A204.1 (cell line): Measurements from ENCODE around the gene CD8B.
"Not testable (repeated sequence)": the region's sequence is repeated elsewhere in the genome, so short reads cannot be mapped to it uniquely, and the experiment has no call there.

Experiments
- FAIRE-seq: peaks from 2 replicates; lab custom pipeline; 2012; peaks lifted over from hg19 to GRCh38; lab: Jason Lieb, UNC

Gene CD8B

GRCh38 chr2:86861628-86862379, at the start of gene CD8B:
TSS of gene CD8B (minus strand) at chr2:86861886. CDS start at chr2:86861865, 21 bp downstream.
- FAIRE-seq = not testable (repeated sequence)

DNA sequence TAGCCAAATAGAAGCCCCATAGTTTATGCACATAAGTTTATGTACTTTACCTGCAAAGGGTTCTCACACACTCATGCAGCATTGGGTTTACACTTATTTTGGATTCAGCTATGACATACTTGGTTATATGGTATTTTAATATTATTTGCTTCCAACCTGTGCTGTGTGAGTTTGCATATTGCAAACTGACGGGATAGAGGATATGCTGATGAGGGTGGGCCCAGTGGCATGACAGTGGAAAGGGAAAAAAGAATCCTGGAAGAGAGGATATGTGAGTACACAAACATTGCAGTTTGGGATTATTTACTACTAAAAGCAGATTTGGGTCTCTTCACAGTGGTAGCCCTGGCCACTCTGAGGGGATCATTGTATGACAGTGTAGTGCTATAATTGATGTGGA, 44.2 kb upstream of the CD8B start:
- FAIRE-seq = not testable (repeated sequence)

- not testable (repeated sequence) for FAIRE-seq
Observed at GRCh38 chr2:86900687-86901086, 39.0 kb upstream of the CD8B start.

DNA sequence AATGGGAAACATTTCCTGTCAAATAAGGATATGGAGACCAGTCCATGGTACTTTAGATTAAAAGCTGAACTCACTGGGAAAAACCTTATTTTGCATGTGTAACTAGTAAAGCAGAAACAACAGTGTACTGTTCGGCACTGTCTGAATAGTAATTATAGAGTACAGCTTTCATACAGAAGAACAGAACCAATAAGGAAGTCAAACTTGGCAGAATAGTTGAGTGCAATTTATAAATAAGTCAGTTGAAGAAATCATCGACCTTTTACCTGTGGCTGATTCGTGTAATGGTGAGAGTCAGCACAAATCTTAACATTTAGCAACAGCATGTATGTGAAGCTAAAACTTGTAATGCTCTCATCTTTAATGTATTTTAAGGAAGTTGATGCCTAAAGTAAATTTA, 24.3 kb upstream of the CD8B start:
- FAIRE-seq = not testable (repeated sequence)

GRCh38 chr2:86882865-86883264, 21.2 kb upstream of the CD8B start:
- not testable (repeated sequence) for FAIRE-seq

GRCh38 chr2:86882118-86882665, 20.5 kb upstream of the CD8B start:
- FAIRE-seq = not testable (repeated sequence)

- peak; percentile 43 for FAIRE-seq
Observed at GRCh38 chr2:86878986-86879385, 17.3 kb upstream of the CD8B start.

GRCh38 chr2:86870941-86871340, 9.3 kb upstream of the CD8B start:
- not testable (repeated sequence) for FAIRE-seq

GRCh38 chr2:86868895-86869468, 7.3 kb upstream of the CD8B start:
- not testable (repeated sequence) for FAIRE-seq

GRCh38 chr2:86862380-86862703, 656 bp upstream of the CD8B start:
- FAIRE-seq = not testable (repeated sequence)

DNA sequence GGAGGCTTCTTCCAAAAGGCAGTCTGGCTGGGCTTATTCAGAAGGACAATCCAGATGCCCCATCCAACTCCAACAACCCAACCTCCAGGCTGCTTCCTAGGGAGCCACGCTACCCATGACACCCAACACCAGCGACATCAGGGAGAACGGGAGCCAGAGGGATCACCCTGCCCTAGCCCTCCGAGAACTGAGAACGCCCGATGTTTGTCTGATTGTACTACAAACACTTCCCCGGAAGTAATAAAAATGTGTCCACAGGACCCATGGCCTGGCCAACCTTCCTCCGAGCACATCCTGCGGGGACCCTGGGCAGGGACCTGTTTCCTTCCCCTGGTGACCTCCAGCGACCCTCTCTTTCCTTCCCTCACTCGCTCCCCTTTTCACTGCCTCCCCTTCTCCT, 511 bp downstream of the CD8B start:
- not testable (repeated sequence) for FAIRE-seq

- not testable (repeated sequence) for FAIRE-seq
Observed at GRCh38 chr2:86860573-86860972, 1.1 kb downstream of the CD8B start.

GRCh38 chr2:86857688-86858087, 4.0 kb downstream of the CD8B start:
- FAIRE-seq = not testable (repeated sequence)

- FAIRE-seq = not testable (repeated sequence)
Observed at GRCh38 chr2:86856498-86856897, 5.2 kb downstream of the CD8B start.

DNA sequence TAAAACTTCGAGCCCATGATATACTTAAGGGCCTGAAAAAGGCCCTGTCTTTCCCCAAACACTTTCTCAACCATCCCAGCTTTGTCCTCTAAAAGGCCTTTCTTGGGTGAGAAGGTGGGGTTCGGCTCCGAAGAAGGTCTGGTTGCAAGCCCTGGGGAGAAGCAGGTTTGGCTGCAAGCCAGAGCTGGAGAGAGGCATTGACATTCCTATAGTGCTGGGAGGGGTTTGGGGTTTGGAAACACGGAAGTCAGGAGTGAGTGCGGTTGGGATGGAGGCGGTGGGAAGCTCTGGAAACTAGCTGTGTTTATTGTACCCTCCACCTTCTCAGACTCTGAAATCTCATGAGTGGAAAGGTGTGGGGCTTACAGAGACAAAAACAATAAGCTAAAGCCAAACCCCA, 5.7 kb downstream of the CD8B start:
- not testable (repeated sequence) for FAIRE-seq

- not testable (repeated sequence) for FAIRE-seq
Observed at GRCh38 chr2:86851581-86851980, 10.1 kb downstream of the CD8B start.

DNA sequence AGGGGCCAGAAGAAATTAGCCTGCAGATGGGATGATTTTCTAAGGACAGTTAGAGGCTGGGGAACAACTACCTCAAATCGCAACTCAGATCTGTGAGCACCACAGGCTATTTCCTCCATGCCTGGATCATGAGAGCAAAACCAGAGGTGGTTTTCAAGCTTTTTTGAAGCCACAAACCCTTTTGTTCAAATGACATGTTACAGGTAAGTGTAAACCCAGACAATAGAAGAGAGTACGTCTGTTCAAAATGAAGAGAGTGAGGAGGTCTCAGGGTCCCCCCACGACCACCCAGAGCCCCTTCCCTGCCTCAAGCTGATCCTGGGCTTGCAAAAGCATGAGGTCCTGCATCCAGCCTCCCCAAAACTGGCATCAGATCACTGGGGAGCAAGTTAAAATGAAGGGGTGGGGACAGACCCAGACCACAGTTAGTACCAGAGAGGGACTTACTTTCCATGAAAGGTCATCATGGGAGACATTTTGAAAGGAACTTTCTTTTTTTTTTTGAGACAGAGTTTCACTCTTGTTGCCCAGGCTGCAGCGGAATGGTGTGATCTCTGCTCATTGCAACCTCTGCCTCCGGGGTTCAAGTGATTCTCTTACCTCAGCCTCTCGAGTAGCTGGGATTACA, 19.0 kb downstream of the CD8B start:
- not testable (repeated sequence) for FAIRE-seq

DNA sequence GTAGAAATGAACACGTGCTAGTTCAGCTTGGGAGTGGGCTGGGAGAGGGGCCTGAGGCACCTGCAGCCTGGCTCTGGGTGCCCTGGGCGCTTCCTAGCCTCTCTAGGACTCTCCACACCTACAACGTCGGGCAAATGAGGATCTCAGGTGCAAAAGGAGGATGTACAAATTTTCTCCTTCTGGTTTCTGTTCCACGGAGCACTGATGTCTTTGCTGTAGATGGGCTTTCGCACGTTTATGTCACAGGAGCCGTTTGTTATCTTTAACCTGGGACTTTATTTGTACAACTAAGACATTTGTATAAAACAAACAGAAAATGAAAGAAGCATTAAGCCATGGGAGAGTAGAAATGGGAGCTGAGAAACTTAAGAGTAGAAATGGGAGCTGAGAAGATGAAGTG, 20.4 kb downstream of the CD8B start:
- not testable (repeated sequence) for FAIRE-seq

- not testable (repeated sequence) for FAIRE-seq
Observed at GRCh38 chr2:86839871-86840548, 21.7 kb downstream of the CD8B start.

DNA sequence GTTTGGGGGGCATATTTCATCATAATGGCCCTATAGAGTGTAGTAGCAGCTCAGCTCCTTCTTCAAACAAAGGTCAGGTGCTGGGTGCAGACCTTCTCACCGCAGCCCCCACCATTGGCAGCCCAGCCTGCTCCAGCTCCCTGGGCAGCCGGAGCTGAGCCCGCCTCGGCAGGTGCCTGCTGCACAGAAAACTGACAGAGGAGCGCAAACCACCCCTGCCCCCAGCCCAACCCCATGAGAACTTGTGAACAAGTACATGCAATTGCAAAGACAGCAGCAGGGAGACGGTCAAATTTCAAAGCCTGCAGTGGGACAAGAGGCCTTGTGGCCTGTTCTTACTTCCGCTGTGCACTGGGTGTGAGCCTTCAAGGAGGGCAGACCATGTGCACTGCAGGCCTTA, 22.2 kb downstream of the CD8B start:
- FAIRE-seq = not testable (repeated sequence)

GRCh38 chr2:86837714-86838113, 24.0 kb downstream of the CD8B start:
- FAIRE-seq = not testable (repeated sequence)

GRCh38 chr2:86836915-86837695, 24.6 kb downstream of the CD8B start:
- peak; percentile 99 for FAIRE-seq
